ENCODE measurements around the gene CNIH3. TPM values are rescaled to one million over a fixed set of nuclear protein-coding genes. Genes with fewer than 3 reads are reported as not detected.

Gene CNIH3
- total RNA-seq, 1 experiment from 2014 or later: 1.8 TPM

GRCh38 chr1:224656392-224656791 lies 40.3 kb downstream of the CNIH3 start:
- RAD21 ChIA-PET (ENCODE audit: low non-redundant PET in 1 of 2, low total read pairs in 2 of 2, uncharacterized antibody in 2 of 2, unreplicated experiment in 2 of 2): no interaction called here
- intact Hi-C loops (cut with micrococcal nuclease): no loop called here
- no TSS peak for BruUV-seq (replicated peaks)
- no peak for ATAC-seq
- no peak for DNase-seq (ENCODE audit: low read depth, low spot score)
- Histone ChIP-seq H3K27me3 (ENCODE audit: insufficient read depth, low read length) (no peaks in the 10 kb centered on the region), H3K9me3 (ENCODE audit: control insufficient read depth in 1 of 2, insufficient read depth in 1 of 2, low read depth in 1 of 2, low read length in 2 of 2) (no peaks in the 10 kb centered on the region), H3K36me3 (ENCODE audit: control insufficient read depth in 1 of 2, insufficient read depth in 2 of 2, low read length in 2 of 2) (no peaks in the 10 kb centered on the region), H3K4me1 (ENCODE audit: control insufficient read depth in 1 of 2, insufficient read depth in 2 of 2, low read length in 2 of 2) (peaks cover 9 to 14% of the 10 kb centered on the region in 2 experiments; a peak in 3 of 4 replicates), H3K9ac (ENCODE audit: low read length) (no peak overlapping the region), H2AFZ (ENCODE audit: low read depth, low read length, poor library complexity, severe bottlenecking) (no peak overlapping the region), H3K79me2 (ENCODE audit: insufficient read depth, low read length) (no peaks in the 10 kb centered on the region), H3K4me2 (ENCODE audit: low read length) (no peak overlapping the region), H3K9me2 (ENCODE audit: insufficient read depth) (no peaks in the 10 kb centered on the region), H3K4me3 (replicated peaks in 1 of 2; ENCODE audit: low read depth in 1 of 2, low read length in 2 of 2) (no peak overlapping the region), H4K20me1 (ENCODE audit: insufficient read depth) (no peaks in the 10 kb centered on the region; the same call in 1 of the 2 replicates), H3K27ac (ENCODE audit: low read depth, low read length) (no peak overlapping the region)
- CTCF ChIA-PET: no interaction called here
- POLR2A ChIA-PET: no interaction called here
- TF ChIP-seq POLR2A (IDR thresholded peaks at IDR 0.05; ENCODE audit: borderline replicate concordance, extremely low read depth, insufficient read depth, insufficient read length) (no peak), CEBPB (IDR thresholded peaks at IDR 0.05; ENCODE audit: low read depth) (no peak), EZH2 (IDR thresholded peaks at IDR 0.05) (no peak), TCF7L2 (IDR thresholded peaks at IDR 0.05; ENCODE audit: borderline replicate concordance, extremely low read depth, insufficient read depth, insufficient read length) (no peak), ZBTB33 (IDR thresholded peaks at IDR 0.05; ENCODE audit: extremely low read depth, insufficient replicate concordance, low read length) (no peak), FOSL1 (IDR thresholded peaks at IDR 0.05; ENCODE audit: low read depth) (no peak), SP1 (IDR thresholded peaks at IDR 0.05; ENCODE audit: low read depth) (no peak), CTCF (IDR thresholded peaks at IDR 0.05 in 2 of 3, conservative IDR thresholded peaks at IDR 0.05 in 1 of 3; ENCODE audit: borderline replicate concordance in 1 of 3, insufficient read depth in 1 of 3, low read depth in 2 of 3, low read length in 2 of 3) (no peak), ELF1 (IDR thresholded peaks at IDR 0.05; ENCODE audit: borderline replicate concordance, low read depth) (no peak), SIN3A (IDR thresholded peaks at IDR 0.05; ENCODE audit: low read depth) (no peak), RAD21 (IDR thresholded peaks at IDR 0.05; ENCODE audit: low read depth) (no peak), EGR1 (IDR thresholded peaks at IDR 0.05; ENCODE audit: low read depth) (no peak), CBX3 (IDR thresholded peaks at IDR 0.05; ENCODE audit: low read depth) (no peak), YY1 (IDR thresholded peaks at IDR 0.05; ENCODE audit: extremely low read depth, insufficient replicate concordance, low read depth, low read length) (no peak)

All from HCT116 (cell line).